ENCODE results near the gene MORN5.

GRCh38 chr9:122125158-122125508 lies 34.6 kb upstream of the MORN5 start:
- TF ChIP-seq GATA2 (IDR thresholded peaks at IDR 0.05; ENCODE audit: low read depth, low read length): no peak
- no peak for TF ChIP-seq GATA3 (IDR thresholded peaks at IDR 0.05; ENCODE audit: low read depth, low read length)

All from SH-SY5Y (cell line).